Globus pallidus (tissue), 1 donor: ENCODE results near the gene POU2F1.

ENCODE experiments used
- DNase-seq: peaks from one replicate; pipeline ENCODE4 v3.0.0-alpha.2; 2015; ENCODE audit warnings: low spot score

POU2F1 gene

DNA sequence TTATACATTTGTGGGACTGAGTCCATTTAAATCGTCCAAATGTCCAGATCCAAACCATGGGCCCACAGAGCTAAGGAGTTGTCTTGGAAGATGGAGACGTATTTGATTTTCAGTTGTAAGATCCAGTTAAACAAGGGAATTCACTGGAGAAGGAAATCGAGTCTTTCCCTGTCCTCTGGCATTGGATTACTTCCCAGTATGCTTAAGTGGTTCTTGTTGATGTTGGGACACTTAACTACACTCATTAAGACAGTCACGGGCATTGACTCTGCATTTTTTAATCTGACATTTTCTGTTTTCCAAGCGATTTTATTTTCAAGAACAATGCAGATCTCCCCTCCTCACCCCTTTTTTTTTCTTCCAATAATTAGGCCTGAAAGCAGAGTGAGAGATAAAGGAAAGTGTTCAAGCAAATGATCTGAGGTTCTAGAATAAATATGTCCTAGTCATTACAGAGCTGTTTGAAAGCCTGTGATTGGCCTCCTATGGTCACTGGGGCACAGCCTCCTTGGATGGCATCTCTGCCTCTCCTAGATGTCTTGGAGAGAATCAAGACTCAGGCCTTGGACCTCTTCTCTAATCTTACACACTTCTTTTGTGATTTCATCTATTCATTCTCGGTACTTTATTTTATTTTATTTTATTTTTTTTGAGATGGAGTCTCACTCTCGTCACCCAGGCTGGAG lies 248.7 kb downstream of the POU2F1 start:
- no peak for DNase-seq

GRCh38 chr1:167471568-167471967 lies 250.9 kb downstream of the POU2F1 start:
- DNase-seq = no peak

- no peak for DNase-seq
These were observed 252.3 kb downstream of the POU2F1 start for GRCh38 chr1:167472752-167473521.

DNA sequence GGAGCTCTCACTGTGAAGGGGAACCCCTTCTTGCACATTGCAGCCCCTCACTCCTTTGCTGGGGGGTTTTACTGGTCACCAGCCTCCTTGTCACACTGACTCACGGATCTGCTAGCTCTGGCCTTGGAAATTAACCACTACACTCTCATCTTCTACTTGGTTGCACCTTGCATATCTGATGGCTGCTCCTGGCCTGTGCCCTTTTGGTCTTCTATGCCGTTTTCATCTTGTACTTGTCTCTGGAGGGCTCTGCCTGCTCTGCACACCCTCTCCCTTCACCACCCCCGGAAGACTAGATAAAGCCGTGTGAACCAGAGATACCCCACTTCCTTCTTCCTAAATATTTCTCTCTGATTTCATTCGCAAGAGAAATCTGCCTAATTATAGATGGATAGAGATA lies 253.1 kb downstream of the POU2F1 start:
- no peak for DNase-seq

GRCh38 chr1:167474191-167474641 lies 253.5 kb downstream of the POU2F1 start:
- DNase-seq = no peak

- no peak for DNase-seq
These were observed 255.4 kb downstream of the POU2F1 start for GRCh38 chr1:167476061-167476460.
